NCI-H1048 (cell line): ENCODE measurements around the gene EFCC1.

ENCODE experiments used
- DNase-seq: peaks from one replicate; lab custom pipeline; 2025; lab: John Stamatoyannopoulos, UW

EFCC1 gene

GRCh38 chr3:129014793-129015345 is 13.8 kb downstream of the EFCC1 start:
- no peak for DNase-seq

- no peak for DNase-seq
These were observed 14.4 kb downstream of the EFCC1 start for GRCh38 chr3:129015388-129016105.

- no peak for DNase-seq
These were observed 15.2 kb downstream of the EFCC1 start for GRCh38 chr3:129016356-129016719.

- no peak for DNase-seq
These were observed 15.8 kb downstream of the EFCC1 start for GRCh38 chr3:129016720-129017483.

- DNase-seq = no peak
These were observed 16.4 kb downstream of the EFCC1 start for GRCh38 chr3:129017484-129017899.

GRCh38 chr3:129018271-129018670 is 17.2 kb downstream of the EFCC1 start:
- no peak for DNase-seq

GRCh38 chr3:129018751-129019150 is 17.6 kb downstream of the EFCC1 start:
- DNase-seq = no peak

GRCh38 chr3:129019266-129019665 is 18.2 kb downstream of the EFCC1 start:
- DNase-seq = no peak

GRCh38 chr3:129020691-129021090 is 19.6 kb downstream of the EFCC1 start:
- no peak for DNase-seq

GRCh38 chr3:129021140-129021551 is 20.0 kb downstream of the EFCC1 start:
- no peak for DNase-seq

- no peak for DNase-seq
These were observed 21.3 kb downstream of the EFCC1 start for GRCh38 chr3:129022114-129023007.

GRCh38 chr3:129023008-129023358 is 21.9 kb downstream of the EFCC1 start:
- DNase-seq = no peak

- no peak for DNase-seq
These were observed 22.8 kb downstream of the EFCC1 start for GRCh38 chr3:129023909-129024308.

GRCh38 chr3:129025108-129025507 is 24.0 kb downstream of the EFCC1 start:
- no peak for DNase-seq

- no peak for DNase-seq
These were observed 24.8 kb downstream of the EFCC1 start for GRCh38 chr3:129025691-129026435.

- peak; percentile 44 for DNase-seq
These were observed 25.8 kb downstream of the EFCC1 start for GRCh38 chr3:129026728-129027543.

GRCh38 chr3:129027544-129027880 is 26.4 kb downstream of the EFCC1 start:
- DNase-seq = no peak

- no peak for DNase-seq
These were observed 27.8 kb downstream of the EFCC1 start for GRCh38 chr3:129028866-129029265.

- no peak for DNase-seq
These were observed 29.5 kb downstream of the EFCC1 start for GRCh38 chr3:129030611-129031010.

GRCh38 chr3:129031476-129032215 is 30.5 kb downstream of the EFCC1 start:
- no peak for DNase-seq
